Naive B cell (primary cell): ENCODE data around the gene ASB1. TPM values are rescaled to one million over a fixed set of nuclear protein-coding genes. Genes with fewer than 3 reads are reported as not detected.

Experiments used
- ATAC-seq, 2 donors: fragments of 150-1000 bp; cut with Tn5 transposase; 2 replicates each; pipeline ENCODE4 v1.10.0; 2021; ENCODE audit warnings: low read depth in 2 of 2, mild to moderate bottlenecking in 2 of 2, moderate library complexity in 2 of 2
- DNase-seq: peaks from one replicate; pipeline ENCODE4 v3.0.0; 2022
- H3K27ac Mint-ChIP-seq, 6 donors: one replicate each; pipeline ENCODE4 v1.8.0; 2020 to 2022; ENCODE audit warnings: mild to moderate bottlenecking in 6 of 6, mixed read lengths in 6 of 6, moderate library complexity in 5 of 6, inconsistent platforms in 2 of 6
- H3K27me3 Mint-ChIP-seq, 3 donors: one replicate each; pipeline ENCODE4 v1.8.0; 2021 to 2022; ENCODE audit warnings: mixed read lengths in 3 of 3, mild to moderate bottlenecking in 1 of 3
- H3K36me3 Mint-ChIP-seq, 2 donors: one replicate each; pipeline ENCODE4 v1.8.0; 2020 to 2022; ENCODE audit warnings: mixed read lengths in 2 of 2, inconsistent platforms in 1 of 2, mild to moderate bottlenecking in 1 of 2
- H3K4me1 Mint-ChIP-seq, 3 donors: one replicate each; pipeline ENCODE4 v1.8.0; 2020 to 2022; ENCODE audit warnings: mixed read lengths in 3 of 3, inconsistent platforms in 1 of 3, mild to moderate bottlenecking in 1 of 3, moderate library complexity in 1 of 3
- H3K4me3 Mint-ChIP-seq, 8 donors: one replicate each; pipeline ENCODE4 v1.8.0; 2020 to 2022; ENCODE audit warnings: mild to moderate bottlenecking in 8 of 8, mixed read lengths in 8 of 8, moderate library complexity in 8 of 8, inconsistent platforms in 2 of 8
- H3K9me3 Mint-ChIP-seq, 7 donors: one replicate each; pipeline ENCODE4 v1.8.0; 2020 to 2022; ENCODE audit warnings: mixed read lengths in 7 of 7, mild to moderate bottlenecking in 5 of 7, inconsistent platforms in 2 of 7, moderate library complexity in 1 of 7
- polyA plus RNA-seq, 6 donors: library from polyadenylated mRNA; unstranded; fragments of 300-500 nt; fragmentation: Illumina TruSeq; gene quantifications; one replicate each; pipeline ENCODE4 v1.2.3, GENCODE V29; 2021; ENCODE audit warnings: low read depth in 6 of 6

The ASB1 gene
- polyA plus RNA-seq, 6 donors from 2014 or later: 17.4 to 43.8 (median 24.2) TPM

DNA sequence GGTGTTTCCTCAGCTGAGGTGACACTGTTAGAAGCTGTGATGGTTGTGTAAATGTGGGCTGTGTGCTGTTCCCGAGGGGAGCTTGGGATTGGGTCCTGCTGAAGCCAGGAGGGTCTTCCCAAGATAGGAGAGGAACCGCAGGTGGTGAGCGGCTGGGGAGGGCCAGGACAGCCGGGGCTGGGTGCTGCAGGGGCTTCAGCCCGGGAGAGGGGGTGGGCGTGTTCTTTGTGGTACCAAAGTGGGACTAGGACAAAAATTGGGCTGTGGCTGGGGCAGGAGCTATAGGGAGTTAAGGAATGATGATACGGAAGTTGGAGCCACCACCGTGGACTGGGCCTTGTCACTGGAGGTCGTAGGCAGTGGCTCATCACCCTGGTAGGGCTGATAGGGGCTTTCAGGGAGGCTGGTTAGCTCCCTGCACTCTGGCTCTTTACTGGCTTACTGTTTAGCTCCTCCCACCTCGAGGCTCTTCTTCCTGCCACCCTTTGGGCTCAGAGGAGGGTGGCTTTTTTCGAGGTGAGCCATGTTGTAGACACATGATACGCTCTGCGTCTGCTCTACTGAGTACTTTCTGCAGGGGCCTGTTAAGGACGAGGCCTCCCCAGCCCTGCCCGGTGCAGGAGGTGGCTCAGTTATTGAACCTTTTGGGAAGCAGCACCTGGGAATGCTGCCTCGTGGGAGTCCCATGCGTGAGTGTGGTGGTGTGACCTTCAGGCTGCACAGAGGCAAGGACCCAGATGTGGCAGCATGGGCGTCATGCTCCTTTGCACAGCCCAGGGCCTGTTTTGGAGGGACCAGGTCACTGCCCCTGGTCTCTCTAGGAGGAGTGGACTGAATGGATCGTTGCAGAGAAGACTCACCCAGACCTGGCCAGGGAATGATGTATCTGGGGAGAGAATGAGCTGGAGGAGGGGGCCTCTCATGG lies 21.6 kb downstream of the ASB1 start:
- Mint-ChIP-seq H3K9me3 (no peaks in the 10 kb centered on the region), H3K27ac (peak overlapping the region in 3 of 6 donors; percentile 38 to 60 (median 47)), H3K4me1 (peaks cover 6 to 11% (median 8%) of the 10 kb centered on the region in 3 donors), H3K4me3 (no peak overlapping the region), H3K27me3 (no peaks in the 10 kb centered on the region), H3K36me3 (peaks cover 36 to 39% of the 10 kb centered on the region in 2 donors)
- DNase-seq: no peak
- no peak for ATAC-seq

DNA sequence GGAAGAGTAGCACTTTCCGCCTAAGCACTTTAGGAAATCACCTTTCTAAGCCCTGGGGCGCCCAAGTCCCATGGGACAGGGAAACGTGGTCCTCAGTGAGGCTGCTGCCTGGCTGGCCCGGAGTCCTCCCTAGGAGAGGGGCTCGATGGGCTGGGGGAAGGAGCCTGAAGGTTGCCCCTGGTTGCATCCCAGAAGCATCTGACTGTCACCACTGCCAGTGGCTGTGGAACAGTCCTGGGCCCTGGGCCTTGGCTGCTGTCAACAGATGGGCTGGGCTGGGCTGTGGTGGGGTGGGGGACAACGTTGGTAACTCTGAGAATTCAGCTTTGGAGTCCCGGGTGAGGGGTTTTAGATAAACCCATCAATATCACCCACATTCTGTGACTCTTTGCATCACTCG lies 22.5 kb downstream of the ASB1 start:
- no peak for ATAC-seq
- Mint-ChIP-seq H3K27me3 (no peaks in the 10 kb centered on the region), H3K9me3 (peaks cover 0 to 3% (median 0%) of the 10 kb centered on the region in 7 donors), H3K4me1 (peaks cover 2 to 8% (median 7%) of the 10 kb centered on the region in 3 donors), H3K27ac (no peak overlapping the region), H3K4me3 (no peak overlapping the region), H3K36me3 (peaks cover 36 to 41% of the 10 kb centered on the region in 2 donors)
- DNase-seq: no peak

DNA sequence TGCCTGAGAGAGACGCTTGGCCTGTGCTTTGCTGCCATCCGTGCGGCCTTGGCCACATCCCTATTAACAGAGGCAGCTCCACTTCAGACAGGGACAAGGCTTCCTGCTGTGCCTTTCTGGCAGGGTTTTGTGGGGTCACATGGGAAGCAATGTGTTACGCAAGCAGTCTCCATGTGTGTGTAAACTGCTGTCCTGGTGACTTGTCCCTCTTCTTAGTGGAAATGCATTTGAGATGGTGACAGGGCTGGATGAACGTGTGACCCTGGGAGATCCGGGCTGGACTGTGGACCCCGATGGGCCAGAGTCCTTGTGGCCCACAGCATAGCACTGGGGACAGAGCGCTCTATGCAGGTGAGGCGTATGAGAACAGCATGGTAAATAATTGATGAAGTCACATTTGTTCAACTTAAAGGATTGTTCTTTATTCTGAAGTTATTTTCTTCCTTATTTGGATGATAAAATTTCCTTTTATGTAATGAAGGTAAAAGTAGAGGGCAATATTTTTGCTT lies 23.2 kb downstream of the ASB1 start:
- peaks cover 0 to 7% (median 0%) of the 10 kb centered on the region in 7 donors for H3K9me3 Mint-ChIP-seq
- H3K27ac Mint-ChIP-seq: peak overlapping the region in 1 of 6 donors; percentile 24
- H3K36me3 Mint-ChIP-seq: peaks cover 36 to 39% of the 10 kb centered on the region in 2 donors
- H3K4me3 Mint-ChIP-seq: no peak overlapping the region
- H3K4me1 Mint-ChIP-seq: peaks cover 0 to 7% (median 4%) of the 10 kb centered on the region in 3 donors
- no peaks in the 10 kb centered on the region for H3K27me3 Mint-ChIP-seq
- DNase-seq (no peak), ATAC-seq (no peak)

GRCh38 chr2:238450440-238450861 lies 23.7 kb downstream of the ASB1 start:
- Mint-ChIP-seq H3K36me3 (peaks cover 33 to 40% of the 10 kb centered on the region in 2 donors), H3K27me3 (no peaks in the 10 kb centered on the region), H3K4me3 (no peak overlapping the region), H3K27ac (no peak overlapping the region), H3K9me3 (peaks cover 0 to 12% (median 2%) of the 10 kb centered on the region in 7 donors), H3K4me1 (peaks cover 0 to 7% (median 4%) of the 10 kb centered on the region in 3 donors)
- ATAC-seq (no peak), DNase-seq (no peak)

DNA sequence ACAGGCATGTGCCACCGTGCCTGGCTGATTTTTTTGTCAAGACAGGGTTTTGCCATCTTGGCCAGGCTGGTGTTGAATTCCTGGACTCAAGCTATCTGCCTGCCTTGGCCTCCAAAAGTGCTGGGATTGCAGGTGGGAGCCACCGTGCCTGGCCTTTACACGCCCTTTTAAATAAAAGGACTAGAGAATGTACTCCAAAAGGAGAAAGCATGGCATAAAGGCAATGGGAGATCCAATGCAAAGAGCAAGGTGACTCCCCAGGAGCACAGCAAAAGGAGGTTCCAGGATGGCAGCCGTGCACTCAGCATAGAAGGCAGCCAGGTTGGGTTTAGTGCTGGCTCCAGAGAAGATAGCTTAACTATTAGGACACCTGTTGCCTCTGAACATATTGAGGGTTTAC lies 27.1 kb downstream of the ASB1 start:
- Mint-ChIP-seq H3K27ac (no peak overlapping the region), H3K9me3 (peaks cover 4 to 26% (median 16%) of the 10 kb centered on the region in 7 donors), H3K36me3 (peaks cover 21 to 33% of the 10 kb centered on the region in 2 donors)

GRCh38 chr2:238456449-238456848 lies 29.7 kb downstream of the ASB1 start:
- DNase-seq (no peak), ATAC-seq (no peak)
- Mint-ChIP-seq H3K4me3 (no peak overlapping the region), H3K27me3 (peaks cover 0 to 6% (median 0%) of the 10 kb centered on the region in 3 donors), H3K36me3 (peaks cover 10 to 33% of the 10 kb centered on the region in 2 donors), H3K27ac (no peak overlapping the region), H3K4me1 (no peaks in the 10 kb centered on the region), H3K9me3 (peaks cover 4 to 26% (median 16%) of the 10 kb centered on the region in 7 donors)

More for the DNA sequence above, 27.1 kb downstream of the ASB1 start:
- no peaks in the 10 kb centered on the region for H3K4me1 Mint-ChIP-seq
- no peak overlapping the region for H3K4me3 Mint-ChIP-seq
- peaks cover 0 to 6% (median 0%) of the 10 kb centered on the region in 3 donors for H3K27me3 Mint-ChIP-seq
- ATAC-seq: no peak
- DNase-seq: no peak

- Mint-ChIP-seq H3K36me3 (peaks cover 10 to 28% of the 10 kb centered on the region in 2 donors), H3K4me1 (no peaks in the 10 kb centered on the region), H3K27ac (no peak overlapping the region), H3K27me3 (peaks cover 0 to 6% (median 0%) of the 10 kb centered on the region in 3 donors), H3K4me3 (peak overlapping the region in 1 of 8 donors; percentile 82), H3K9me3 (peaks cover 4 to 26% (median 16%) of the 10 kb centered on the region in 7 donors)
- ATAC-seq (no peak), DNase-seq (no peak)
Measured at GRCh38 chr2:238456970-238457926, 30.5 kb downstream of the ASB1 start.

DNA sequence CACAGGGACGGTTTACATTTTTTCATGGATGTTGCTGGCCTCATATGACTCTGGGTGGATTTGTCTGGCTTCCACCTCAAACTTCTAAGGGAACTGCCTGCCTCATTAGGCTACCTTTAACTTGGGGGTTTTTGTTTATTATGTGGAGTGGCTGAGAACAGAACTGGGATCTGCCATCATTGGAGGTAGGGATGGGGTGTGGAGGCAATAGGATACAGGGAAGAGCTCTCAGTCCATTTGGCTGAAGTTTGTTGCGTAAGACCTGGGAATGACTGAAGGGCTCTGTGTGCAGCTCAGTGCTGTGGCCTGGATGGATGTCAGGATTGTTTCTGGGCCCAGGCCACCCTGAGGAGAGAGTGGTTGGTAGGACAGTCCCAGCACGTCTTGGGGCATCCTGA lies 31.2 kb downstream of the ASB1 start:
- Mint-ChIP-seq H3K9me3 (peaks cover 4 to 26% (median 16%) of the 10 kb centered on the region in 7 donors), H3K4me3 (no peak overlapping the region), H3K36me3 (peaks cover 5 to 23% of the 10 kb centered on the region in 2 donors), H3K4me1 (no peaks in the 10 kb centered on the region), H3K27me3 (peaks cover 0 to 6% (median 0%) of the 10 kb centered on the region in 3 donors), H3K27ac (no peak overlapping the region)
- ATAC-seq: no peak
- no peak for DNase-seq

DNA sequence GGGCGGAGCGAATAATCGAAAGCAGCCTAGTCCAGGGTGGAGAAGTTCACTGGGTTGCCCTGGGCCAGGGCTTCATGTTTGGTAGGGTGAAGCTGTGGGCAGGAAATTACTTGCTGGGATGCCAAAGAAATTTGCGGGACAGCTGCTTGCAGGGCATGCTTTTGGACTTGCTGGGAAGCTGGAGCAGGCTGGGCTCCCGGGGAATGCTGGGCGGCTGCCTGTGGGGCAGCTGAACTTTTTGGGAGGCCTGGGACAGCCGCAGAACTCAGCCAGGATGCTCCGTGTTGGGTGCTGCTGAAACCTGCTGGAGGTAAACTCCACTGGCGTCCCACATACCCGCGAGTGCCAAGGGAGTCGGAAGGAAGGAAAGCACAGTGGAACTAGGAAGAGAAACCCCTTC lies 31.9 kb downstream of the ASB1 start:
- peaks cover 5 to 23% of the 10 kb centered on the region in 2 donors for H3K36me3 Mint-ChIP-seq
- H3K4me1 Mint-ChIP-seq: no peaks in the 10 kb centered on the region
- H3K27me3 Mint-ChIP-seq: peaks cover 0 to 6% (median 0%) of the 10 kb centered on the region in 3 donors
- H3K27ac Mint-ChIP-seq: no peak overlapping the region
- no peak for DNase-seq
- H3K9me3 Mint-ChIP-seq: peaks cover 4 to 26% (median 16%) of the 10 kb centered on the region in 7 donors
- no peak for ATAC-seq
- peak overlapping the region in 1 of 8 donors; percentile 66 for H3K4me3 Mint-ChIP-seq

GRCh38 chr2:238459081-238459629 lies 32.4 kb downstream of the ASB1 start:
- Mint-ChIP-seq H3K4me3 (no peak overlapping the region), H3K27me3 (peaks cover 0 to 6% (median 0%) of the 10 kb centered on the region in 3 donors), H3K9me3 (peaks cover 4 to 24% (median 14%) of the 10 kb centered on the region in 7 donors), H3K36me3 (peaks cover 5 to 20% of the 10 kb centered on the region in 2 donors), H3K4me1 (no peaks in the 10 kb centered on the region), H3K27ac (no peak overlapping the region)
- ATAC-seq (no peak), DNase-seq (no peak)

- H3K27ac Mint-ChIP-seq: peak overlapping the region in 1 of 6 donors; percentile 54
- H3K27me3 Mint-ChIP-seq: peaks cover 0 to 6% (median 0%) of the 10 kb centered on the region in 3 donors
- H3K9me3 Mint-ChIP-seq: peaks cover 4 to 16% (median 10%) of the 10 kb centered on the region in 7 donors
- peaks cover 5 to 9% of the 10 kb centered on the region in 2 donors for H3K36me3 Mint-ChIP-seq
- no peaks in the 10 kb centered on the region for H3K4me1 Mint-ChIP-seq
- DNase-seq (no peak), ATAC-seq (no peak)
- no peak overlapping the region for H3K4me3 Mint-ChIP-seq
Measured at GRCh38 chr2:238461051-238461450, 34.3 kb downstream of the ASB1 start.

DNA sequence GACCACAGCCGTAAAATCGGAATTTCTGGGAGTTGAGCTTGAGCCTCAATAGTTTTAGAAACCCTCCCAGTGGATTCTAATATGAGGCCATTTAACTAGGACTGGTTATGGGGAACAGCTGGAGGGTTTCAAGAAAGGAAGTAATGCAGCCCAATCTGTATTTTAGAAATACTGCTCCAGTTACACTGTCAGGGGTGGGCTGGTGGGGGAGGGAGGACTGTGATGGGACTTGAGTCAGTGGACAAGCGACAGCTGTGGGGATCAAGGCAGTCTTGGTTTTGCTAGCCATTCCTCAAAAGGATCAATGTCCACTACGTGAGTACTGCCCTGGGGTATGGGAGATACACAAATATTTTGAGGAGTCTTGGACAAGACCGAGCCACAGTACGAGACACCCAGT lies 34.8 kb downstream of the ASB1 start:
- DNase-seq (no peak), ATAC-seq (no peak)
- no peak overlapping the region for H3K4me3 Mint-ChIP-seq
- H3K27me3 Mint-ChIP-seq: peaks cover 0 to 6% (median 0%) of the 10 kb centered on the region in 3 donors
- peaks cover 4 to 11% (median 6%) of the 10 kb centered on the region in 7 donors for H3K9me3 Mint-ChIP-seq
- peaks cover 2 to 5% of the 10 kb centered on the region in 2 donors for H3K36me3 Mint-ChIP-seq
- no peak overlapping the region for H3K27ac Mint-ChIP-seq
- no peaks in the 10 kb centered on the region for H3K4me1 Mint-ChIP-seq
